HTERT RPE-1 (cell line): ENCODE results near the gene ISL2.

Experiments
- in situ Hi-C: fragments of 300-500 bp; cut with MboI; formaldehyde crosslinking; loops from 4 replicates; pipeline ENCODE4 v1.14.3; 2020; ENCODE audit warnings: low sequenced_read_pairs

The ISL2 gene

GRCh38 chr15:76368122-76368621, 31.6 kb downstream of the ISL2 start:
- in situ Hi-C loops, result no loop called here

- in situ Hi-C loops, result no loop called here
Measured at GRCh38 chr15:76376029-76376428, 39.5 kb downstream of the ISL2 start.

GRCh38 chr15:76376816-76377215, 40.2 kb downstream of the ISL2 start:
- in situ Hi-C loops, result no loop called here

- in situ Hi-C loops, result no loop called here
Measured at GRCh38 chr15:76377217-76377616, 40.6 kb downstream of the ISL2 start.

- in situ Hi-C loops, result no loop called here
Measured at GRCh38 chr15:76377751-76378150, 41.2 kb downstream of the ISL2 start.

- in situ Hi-C loops, result no loop called here
Measured at GRCh38 chr15:76378691-76379090, 42.1 kb downstream of the ISL2 start.

GRCh38 chr15:76380249-76380648, 43.7 kb downstream of the ISL2 start:
- in situ Hi-C loops, result no loop called here

GRCh38 chr15:76381366-76381765, 44.8 kb downstream of the ISL2 start:
- in situ Hi-C loops, result no loop called here

GRCh38 chr15:76382987-76383728, 46.6 kb downstream of the ISL2 start:
- in situ Hi-C loops, result no loop called here

GRCh38 chr15:76384409-76384808, 47.8 kb downstream of the ISL2 start:
- in situ Hi-C loops, result no loop called here

- in situ Hi-C loops, result no loop called here
Measured at GRCh38 chr15:76386178-76386577, 49.6 kb downstream of the ISL2 start.

GRCh38 chr15:76386926-76387325, 50.4 kb downstream of the ISL2 start:
- in situ Hi-C loops, result no loop called here

GRCh38 chr15:76390571-76390970, 54.0 kb downstream of the ISL2 start:
- in situ Hi-C loops, result no loop called here

- in situ Hi-C loops, result no loop called here
Measured at GRCh38 chr15:76391309-76391708, 54.7 kb downstream of the ISL2 start.

GRCh38 chr15:76391847-76392246, 55.3 kb downstream of the ISL2 start:
- in situ Hi-C loops, result no loop called here
